Stimulated activated CD8-positive, alpha-beta memory T cell treated with anti-CD3 and anti-CD28 coated beads, Interleukin-12 subunit alpha, Interleukin-12 subunit beta, amount 100 ng/mL, for 4 hours (primary cell): ENCODE measurements around the gene AK8.

Experiments used
- DNase-seq: peaks from one replicate; pipeline ENCODE4 v3.0.0-alpha.2; 2020; ENCODE audit warnings: low read depth

AK8 gene

DNA sequence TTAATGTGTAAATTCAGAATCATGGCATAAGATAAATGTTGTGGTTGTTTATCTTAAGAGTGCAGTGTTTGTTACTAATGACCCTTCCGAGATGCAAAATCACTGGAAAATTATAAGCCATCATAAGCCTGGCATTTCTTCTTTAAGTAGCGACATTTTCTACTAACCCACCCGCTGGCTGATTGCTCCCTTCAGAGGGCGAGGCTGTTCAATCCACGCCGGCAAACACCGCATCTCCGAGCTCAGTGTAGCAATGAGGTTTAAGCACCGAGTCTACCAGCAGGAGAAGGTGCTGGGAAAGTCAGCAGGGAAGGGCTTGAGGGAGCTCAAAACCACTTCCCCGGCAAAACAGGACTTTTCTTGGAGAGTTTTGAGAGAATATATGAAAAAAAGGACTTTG, 52.7 kb downstream of the AK8 start:
- no peak for DNase-seq

- no peak for DNase-seq
These were observed 53.1 kb downstream of the AK8 start for GRCh38 chr9:132824951-132825350.

- no peak for DNase-seq
These were observed 53.9 kb downstream of the AK8 start for GRCh38 chr9:132824151-132824550.

DNA sequence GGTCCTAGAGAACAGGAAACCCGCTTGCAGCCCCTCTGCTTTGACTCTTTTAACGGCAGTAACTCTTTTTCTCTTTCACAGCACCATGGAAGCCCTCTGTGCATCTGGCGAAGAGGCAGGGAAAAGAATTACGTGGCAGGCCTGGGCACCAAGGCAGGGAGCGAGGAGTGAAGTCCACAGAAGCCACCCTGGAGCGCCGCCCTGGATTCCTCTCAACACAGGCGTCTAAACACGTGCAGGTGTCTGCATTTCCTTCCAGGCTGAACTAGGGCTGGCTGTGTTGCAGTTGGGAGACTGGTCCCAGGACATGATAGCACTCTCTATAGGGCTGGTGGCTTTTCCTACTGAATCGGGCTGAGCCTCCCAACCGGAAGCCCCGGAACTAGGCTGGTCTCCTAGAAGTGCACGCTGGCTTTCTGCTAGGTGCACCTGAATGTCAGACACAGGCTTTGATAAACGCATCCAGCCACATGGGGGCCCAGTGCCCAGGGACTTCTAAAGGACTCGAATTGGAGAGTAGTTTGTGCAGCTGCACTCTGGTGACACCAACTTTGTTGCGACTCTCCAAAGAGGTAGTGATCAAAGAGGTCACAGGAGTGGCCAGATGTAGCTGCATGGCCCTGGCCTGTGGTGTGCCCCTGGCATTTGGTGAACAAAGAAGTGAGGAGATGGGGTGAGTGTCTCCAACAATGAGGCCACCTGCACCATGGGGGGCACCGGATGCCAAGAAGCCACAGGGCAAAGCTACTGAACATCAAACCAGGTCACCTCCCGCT, 54.5 kb downstream of the AK8 start:
- no peak for DNase-seq

DNA sequence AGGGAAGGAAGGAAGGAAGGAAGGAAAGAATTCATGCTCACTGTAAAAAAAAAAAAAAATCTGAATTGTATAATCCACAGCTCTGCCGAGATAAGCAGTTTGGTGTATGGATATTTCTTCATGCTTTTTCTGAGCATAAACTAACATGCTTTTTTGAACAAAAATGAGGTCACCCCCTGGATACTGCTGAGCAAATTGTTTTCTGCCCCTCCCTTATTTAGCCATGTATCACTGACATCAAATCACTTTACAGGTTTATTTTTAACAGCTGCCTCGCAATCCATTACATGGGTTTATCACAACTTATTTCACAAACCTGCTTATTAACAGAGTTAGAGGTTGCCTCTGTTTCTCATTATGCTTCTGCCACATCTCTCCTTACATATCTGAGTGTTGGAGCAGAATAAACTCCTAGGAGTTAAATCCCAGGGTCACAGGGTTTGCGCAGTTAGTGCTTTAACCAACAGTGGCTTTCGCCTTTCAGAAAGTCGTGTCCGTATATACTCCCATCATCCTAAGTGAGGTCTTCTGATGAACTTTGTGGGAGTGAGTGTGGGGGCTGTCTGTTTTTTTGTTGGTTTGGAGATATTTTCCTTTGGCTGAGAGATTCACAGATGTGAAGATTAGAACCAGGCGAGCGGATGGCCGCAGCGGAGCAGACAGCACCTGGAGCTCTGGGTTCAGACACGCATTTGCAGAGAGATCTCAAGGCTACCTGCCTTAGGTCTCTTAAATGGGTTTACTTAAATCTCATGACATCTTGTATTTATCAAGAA, 57.7 kb downstream of the AK8 start:
- DNase-seq, result no peak

- DNase-seq, result no peak
These were observed 59.5 kb downstream of the AK8 start for GRCh38 chr9:132818588-132818987.

- DNase-seq, result no peak
These were observed 63.1 kb downstream of the AK8 start for GRCh38 chr9:132814937-132815336.

DNA sequence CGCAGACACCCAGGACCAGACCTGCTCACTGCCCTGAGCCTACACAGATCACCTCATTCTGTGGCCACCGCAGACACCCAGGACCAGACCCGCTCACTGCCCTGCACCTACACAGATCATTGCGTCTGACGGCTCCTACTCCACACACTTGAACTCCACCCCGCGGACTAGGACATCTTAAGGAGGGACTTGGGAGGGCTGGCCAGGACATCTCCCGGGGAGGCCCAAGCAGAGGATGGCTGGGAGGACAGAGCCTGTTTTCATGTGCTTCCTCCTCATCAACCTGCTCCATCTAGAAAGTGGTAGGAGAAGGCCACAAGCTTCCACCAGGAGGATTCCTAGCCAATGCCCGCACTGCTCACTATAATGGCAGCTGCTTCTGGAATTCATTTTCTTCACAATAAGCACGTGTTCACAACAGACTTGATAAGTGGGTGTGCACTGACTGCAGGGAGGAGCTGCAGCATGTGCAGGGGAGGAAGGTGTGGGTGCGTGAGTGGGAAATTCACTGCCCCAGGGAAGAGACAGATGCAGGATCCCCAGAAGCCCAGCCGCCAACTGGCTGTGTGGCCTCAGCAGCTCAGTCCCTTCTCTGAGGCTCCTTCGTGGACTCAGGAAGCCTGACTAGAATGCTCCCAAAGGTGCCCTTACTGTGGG, 64.8 kb downstream of the AK8 start:
- no peak for DNase-seq

DNA sequence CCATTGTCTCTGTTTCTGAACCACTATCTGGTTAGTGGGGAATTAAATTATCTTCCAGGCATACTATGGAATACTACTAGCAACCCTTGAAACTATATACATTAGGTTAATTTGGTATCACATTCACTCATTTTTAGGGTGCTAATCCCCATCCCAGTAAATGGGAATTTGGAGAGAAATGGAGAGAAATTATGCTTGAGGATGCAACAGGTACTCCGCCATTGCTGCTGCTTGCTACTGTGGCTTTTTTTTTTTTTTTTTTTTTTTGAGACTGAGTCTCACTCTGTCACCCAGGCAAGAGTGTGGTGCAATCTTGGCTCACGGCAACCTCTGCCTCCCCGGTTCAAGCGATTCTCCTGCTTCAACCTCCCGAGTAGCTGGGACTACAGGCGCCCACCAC, 66.1 kb downstream of the AK8 start:
- DNase-seq, result no peak

- no peak for DNase-seq
These were observed 67.8 kb downstream of the AK8 start for GRCh38 chr9:132810314-132810713.

DNA sequence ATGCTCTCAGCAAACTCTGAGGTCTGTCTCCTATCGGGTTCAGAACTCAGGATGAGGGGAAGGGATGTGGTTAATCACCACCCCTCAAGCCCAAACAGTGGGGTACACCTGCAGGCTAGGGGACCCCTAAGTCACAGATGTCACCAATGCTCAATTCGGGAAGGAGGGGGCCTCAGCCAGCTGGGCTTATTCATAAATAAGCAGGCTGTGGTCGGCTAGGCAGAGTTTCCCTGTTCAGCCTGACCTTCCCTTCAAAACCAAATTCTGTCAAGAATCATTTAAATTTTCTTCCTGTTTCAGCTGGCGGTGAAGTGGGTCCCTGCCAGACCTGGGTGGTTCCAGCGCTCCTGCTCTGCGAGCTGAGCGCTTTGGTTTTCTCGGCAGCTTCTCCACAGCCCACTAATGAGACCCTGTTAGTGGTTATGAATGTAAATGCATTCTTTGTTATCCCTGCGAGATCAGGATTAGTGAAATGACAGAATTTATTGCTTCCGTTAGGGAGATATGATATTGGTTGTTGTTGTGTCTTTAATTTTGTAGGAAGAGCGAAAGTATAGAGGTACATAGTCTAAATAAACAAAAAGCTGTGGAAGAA, 68.3 kb downstream of the AK8 start:
- DNase-seq, result no peak

GRCh38 chr9:132808645-132809044, 69.4 kb downstream of the AK8 start:
- no peak for DNase-seq

- no peak for DNase-seq
These were observed 71.2 kb downstream of the AK8 start for GRCh38 chr9:132806723-132807421.

DNA sequence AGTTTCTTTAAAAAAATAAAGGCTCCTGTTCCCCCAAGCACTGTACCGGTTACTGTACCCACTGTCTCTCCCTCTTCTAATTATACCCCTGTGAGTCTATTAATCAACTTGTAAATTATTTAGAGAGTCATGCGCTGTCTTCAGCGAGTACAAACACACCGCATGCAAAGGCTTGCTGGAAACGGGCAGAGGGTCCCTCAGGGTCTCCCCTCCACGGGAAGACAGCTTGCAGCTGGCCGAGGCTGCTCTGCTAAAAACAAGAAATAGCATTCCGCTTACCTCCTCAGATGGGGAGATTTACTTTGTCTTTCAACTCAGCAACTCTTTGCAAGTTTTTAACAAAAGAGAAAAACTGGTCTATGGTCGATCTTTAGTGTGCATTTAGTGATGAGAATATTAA, 71.8 kb downstream of the AK8 start:
- DNase-seq, result no peak

DNA sequence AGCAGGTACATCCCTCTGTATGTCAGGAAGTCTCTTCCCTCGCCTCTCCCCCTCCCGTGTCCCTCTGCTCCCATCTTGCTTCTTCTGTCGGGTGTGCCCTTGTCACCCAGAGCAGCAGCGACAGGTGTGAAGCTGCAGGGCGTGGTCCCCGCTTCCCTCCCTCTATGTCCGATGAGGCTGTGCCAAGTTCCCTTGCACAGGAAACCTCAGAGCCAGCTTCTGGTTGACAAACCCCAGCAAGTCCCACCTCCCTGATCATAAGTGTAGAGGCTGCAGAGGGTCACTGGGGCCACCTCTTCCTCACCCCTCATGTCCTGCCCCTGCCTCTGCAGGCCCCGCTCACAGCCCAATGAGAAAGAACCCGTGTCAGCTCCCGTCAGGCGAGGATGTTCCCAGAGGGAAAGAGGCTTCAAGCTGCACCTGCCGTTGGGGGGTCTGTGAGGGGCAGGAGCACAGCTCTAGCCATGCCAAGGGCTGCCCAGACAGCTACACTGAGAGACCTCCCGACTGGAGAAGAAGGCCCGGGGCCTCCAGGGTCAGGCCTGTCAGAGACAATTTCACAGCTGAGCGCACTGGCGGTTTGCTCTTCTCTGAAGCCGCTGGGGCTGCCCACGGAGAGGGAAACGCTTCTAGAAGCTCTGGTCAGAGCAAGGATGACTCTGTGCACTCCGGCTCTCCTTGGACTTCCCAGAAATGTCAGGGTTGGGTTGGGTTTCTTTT, 73.3 kb downstream of the AK8 start:
- no peak for DNase-seq

DNA sequence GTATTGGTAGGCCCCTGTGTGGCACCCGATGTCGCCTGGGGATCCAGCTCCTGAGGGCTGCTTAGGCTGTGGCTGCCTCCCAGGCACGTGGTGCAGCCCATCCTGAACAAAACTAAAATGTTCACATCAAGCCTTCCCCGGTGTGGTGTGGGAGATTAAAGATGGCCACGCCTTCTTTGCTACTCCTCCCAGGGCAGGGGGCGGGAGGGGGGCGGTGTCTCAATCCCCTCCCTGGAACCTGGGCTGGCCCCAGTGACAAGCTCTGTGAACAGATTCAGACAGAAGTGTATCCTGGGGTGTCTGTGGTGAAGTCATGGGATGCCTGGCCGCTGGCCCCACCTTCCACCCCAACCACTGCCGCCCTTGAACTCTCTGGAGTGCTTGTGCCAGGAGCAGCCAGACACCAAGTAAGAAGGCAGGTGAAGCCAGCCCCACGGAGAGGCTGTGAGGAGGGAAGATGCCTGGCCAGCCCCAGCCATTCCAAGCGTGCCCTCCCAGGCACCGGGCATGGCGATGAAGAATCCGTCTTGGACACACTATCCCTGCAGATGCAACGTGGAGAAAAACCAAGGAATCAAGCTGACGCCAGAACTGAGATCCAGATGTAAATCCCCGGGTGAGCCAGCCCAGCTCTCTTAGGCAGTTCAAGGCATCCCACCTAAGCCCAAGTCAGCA, 75.8 kb downstream of the AK8 start:
- DNase-seq, result no peak

DNA sequence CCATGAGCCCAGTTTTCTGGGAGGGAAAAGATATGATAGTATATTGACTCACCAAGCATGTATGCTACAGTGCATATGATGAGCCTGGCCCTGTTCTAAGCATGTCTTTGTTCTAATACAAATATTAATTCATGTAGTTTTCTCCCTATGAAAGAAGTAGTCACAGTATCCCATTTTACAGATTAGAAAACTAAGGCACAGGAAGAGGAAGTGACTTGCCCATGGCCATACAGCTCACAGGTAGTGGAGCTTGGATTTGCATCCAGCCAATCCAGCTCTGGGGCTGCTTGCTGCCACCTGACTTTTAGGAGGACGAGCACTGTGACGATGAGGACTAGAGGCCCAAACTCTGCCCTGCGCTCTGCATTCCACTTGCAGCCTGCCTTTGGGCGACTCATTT, 76.4 kb downstream of the AK8 start:
- no peak for DNase-seq

- peak; percentile 21 for DNase-seq
These were observed 77.9 kb downstream of the AK8 start for GRCh38 chr9:132800038-132800648.

DNA sequence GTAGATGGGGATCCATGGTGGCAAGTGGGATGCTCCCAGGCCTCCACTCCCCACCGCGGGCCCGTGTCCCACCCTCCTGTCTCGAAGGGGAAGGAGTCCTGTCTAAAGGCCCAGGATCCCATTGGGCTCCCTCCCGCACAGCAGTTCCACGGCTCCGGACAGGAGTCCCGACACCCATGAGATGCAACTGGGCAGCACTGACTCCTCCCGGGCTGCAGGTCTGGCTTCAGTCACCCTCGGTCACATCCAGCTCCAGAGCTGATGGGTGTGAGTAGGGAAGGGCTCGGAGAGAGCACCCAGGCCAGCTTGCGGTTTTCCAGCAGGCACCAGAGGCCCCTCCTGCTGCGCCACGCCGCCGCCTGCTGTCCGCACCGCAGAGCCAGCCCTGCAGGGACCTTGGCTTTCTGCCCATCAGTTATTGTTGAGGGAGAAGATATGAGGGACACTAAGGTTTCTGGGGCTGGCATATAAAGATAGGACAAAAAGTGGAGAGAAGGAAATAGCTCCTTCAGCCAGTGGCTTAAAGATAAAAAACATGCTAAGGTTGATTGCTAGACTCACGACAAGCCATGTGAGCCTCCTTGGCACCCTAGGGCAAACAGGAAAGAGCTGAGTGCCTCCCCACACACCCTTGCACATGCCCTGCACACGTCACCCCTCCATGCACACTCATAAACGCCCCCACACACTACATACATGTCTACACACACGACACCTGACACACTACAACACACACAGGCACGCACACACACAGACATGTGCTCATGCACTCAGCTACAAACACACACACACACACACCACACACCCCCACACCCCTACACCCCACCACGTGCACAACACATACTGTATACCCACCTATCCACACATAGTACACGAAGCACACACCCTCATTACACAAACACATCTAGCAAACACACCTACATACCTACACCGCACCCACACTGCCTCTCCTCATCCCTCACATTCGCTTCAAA, 79.0 kb downstream of the AK8 start:
- DNase-seq, result no peak
